Gastroesophageal sphincter (tissue), 4 donors: Measurements from ENCODE around the gene C10orf143. TPM values are rescaled to one million over a fixed set of nuclear protein-coding genes. Genes with fewer than 3 reads are reported as not detected.
"Not testable (repeated sequence)": the region's sequence is repeated elsewhere in the genome, so short reads cannot be mapped to it uniquely, and the experiment has no call there.

Experiments
- ATAC-seq: fragments of 150-250 bp; one replicate; pipeline ENCODE4 v1.9.1; 2016; ENCODE audit warnings: mild to moderate bottlenecking, moderate library complexity
- H3K27ac ChIP-seq, 4 donors: fragments of 200-600 bp; sonication (generic) in 3 of 4; 1 replicate in 3 of 4; 2 replicates in 1 of 4; pipeline ENCODE4 v1.5.1; 2016 to 2019
- H3K27me3 ChIP-seq: fragments of 200-600 bp; sonication (generic); one replicate; pipeline ENCODE4 v1.5.1; 2019
- H3K36me3 ChIP-seq, 2 donors: fragments of 200-600 bp; sonication (generic); one replicate each; pipeline ENCODE4 v1.5.1; 2019; ENCODE audit warnings: control low read depth in 1 of 2
- H3K4me1 ChIP-seq, 3 donors: fragments of 200-600 bp; sonication (generic); 1 replicate in 2 of 3; 2 replicates in 1 of 3; pipeline ENCODE4 v1.5.1; 2016 to 2019; ENCODE audit warnings: control low read depth in 2 of 3
- H3K4me3 ChIP-seq, 2 donors: fragments of 200-600 bp; sonication (generic); one replicate each; pipeline ENCODE4 v1.5.1; 2019; ENCODE audit warnings: mild to moderate bottlenecking in 1 of 2, moderate library complexity in 1 of 2
- H3K9me3 ChIP-seq, 3 donors: fragments of 200-600 bp; sonication (generic); one replicate each; pipeline ENCODE4 v1.5.1; 2017 to 2019; ENCODE audit warnings: control low read depth in 2 of 3
- CTCF ChIP-seq, 4 experiments: fragments of 200-600 bp in 2 of 4; fragments of 450-650 bp in 2 of 4; sonication (generic) in 1 of 4; IDR thresholded peaks; one replicate each; pipeline ENCODE4 v1.5.1; 2017 to 2019; ENCODE audit warnings: antibody characterized with exemption in 4 of 4, mild to moderate bottlenecking in 2 of 4, moderate library complexity in 2 of 4
- EP300 ChIP-seq: sonication (generic); formaldehyde crosslinking; IDR thresholded peaks from one replicate; pipeline ENCODE4 v1.6.1; 2017; ENCODE audit warnings: antibody characterized with exemption, mild to moderate bottlenecking
- POLR2A ChIP-seq, 2 donors: fragments of 450-650 bp; IDR thresholded peaks; one replicate each; pipeline ENCODE4 v1.6.1; 2017; ENCODE audit warnings: antibody characterized with exemption in 2 of 2, mild to moderate bottlenecking in 2 of 2, moderate library complexity in 1 of 2
- POLR2AphosphoS5 ChIP-seq: sonication (generic); formaldehyde crosslinking; IDR thresholded peaks from one replicate; pipeline ENCODE4 v1.6.1; 2017; ENCODE audit warnings: antibody characterized with exemption
- WGBS, 2 donors: methylation state at CpG; one replicate each; pipeline ENCODE4 v1.1.5; 2018; ENCODE audit warnings: low coverage in 1 of 2; 5-methylcytosine and 5-hydroxymethylcytosine counted together
- total RNA-seq, 4 donors: library from RNA; depleted of rRNA; stranded (reverse); fragments of >200 nt; gene quantifications; one replicate each; pipeline ENCODE4 v1.1.0, GENCODE V29; 2016

The C10orf143 gene
- total RNA-seq, 4 donors from 2014 or later = 1.1 to 5.4 (median 4.6) TPM

- H3K9me3 ChIP-seq = no peaks in the 10 kb centered on the region
- no peak overlapping the region for H3K4me3 ChIP-seq
- no peak for ATAC-seq
- no peaks in the 10 kb centered on the region for H3K27me3 ChIP-seq
- 96 to 100% methylated on average over 1 to 4 of the region's 24 CpGs for WGBS, 2 donors
- peaks cover 0 to 18% (median 5%) of the 10 kb centered on the region in 3 donors for H3K4me1 ChIP-seq
- peaks cover 0 to 30% of the 10 kb centered on the region in 2 donors for H3K36me3 ChIP-seq
- H3K27ac ChIP-seq = no peak overlapping the region
- TF ChIP-seq CTCF (IDR thresholded peaks at IDR 0.05) = no peak
- TF ChIP-seq EP300 = no peak
- no peak for TF ChIP-seq POLR2AphosphoS5
- TF ChIP-seq POLR2A (IDR thresholded peaks at IDR 0.05) = no peak
These were observed 4.9 kb downstream of the C10orf143 start for GRCh38 chr10:130105724-130106123.

GRCh38 chr10:130099344-130099743 is 11.3 kb downstream of the C10orf143 start:
- no peaks in the 10 kb centered on the region for H3K27me3 ChIP-seq
- no peak for TF ChIP-seq POLR2A (IDR thresholded peaks at IDR 0.05)
- no peak for TF ChIP-seq POLR2AphosphoS5
- TF ChIP-seq CTCF (IDR thresholded peaks at IDR 0.05) = no peak
- no peak for TF ChIP-seq EP300
- no peak overlapping the region for H3K27ac ChIP-seq
- H3K4me3 ChIP-seq = no peak overlapping the region
- WGBS, 2 donors = 91 to 92% methylated on average over 5 to 6 of the region's 6 CpGs
- no peaks in the 10 kb centered on the region for H3K4me1 ChIP-seq
- no peak for ATAC-seq
- H3K9me3 ChIP-seq = no peaks in the 10 kb centered on the region
- H3K36me3 ChIP-seq = peaks cover 0 to 18% of the 10 kb centered on the region in 2 donors

GRCh38 chr10:130090565-130090964 is 20.1 kb downstream of the C10orf143 start:
- H3K9me3 ChIP-seq, H3K4me3 ChIP-seq, H3K27me3 ChIP-seq, H3K27ac ChIP-seq, H3K4me1 ChIP-seq, ATAC-seq: not testable (repeated sequence)
- peaks cover 0 to 32% of the 10 kb centered on the region in 2 donors for H3K36me3 ChIP-seq
- no CpG with 5 or more reads among the region's 5 CpGs for WGBS, 2 donors

GRCh38 chr10:130080461-130080814 is 30.2 kb downstream of the C10orf143 start:
- Histone ChIP-seq H3K9me3 (peaks cover 0 to 10% (median 0%) of the 10 kb centered on the region in 3 donors), H3K27ac (no peak overlapping the region), H3K27me3 (no peaks in the 10 kb centered on the region), H3K36me3 (peaks cover 0 to 33% of the 10 kb centered on the region in 2 donors), H3K4me1 (no peaks in the 10 kb centered on the region), H3K4me3 (no peak overlapping the region)
- WGBS, 2 donors = 87% methylated on average over 2 of the region's 2 CpGs; no CpG with 5 or more reads in 1 of the 2 donors
- TF ChIP-seq EP300 (no peak), POLR2AphosphoS5 (no peak)
- no peak for ATAC-seq

- H3K27ac ChIP-seq = no peak overlapping the region
- no peaks in the 10 kb centered on the region for H3K27me3 ChIP-seq
- ATAC-seq = no peak
- H3K36me3 ChIP-seq = peaks cover 0 to 39% of the 10 kb centered on the region in 2 donors
- TF ChIP-seq POLR2AphosphoS5 = no peak
- no peak for TF ChIP-seq EP300
- TF ChIP-seq CTCF (IDR thresholded peaks at IDR 0.05) = no peak
- TF ChIP-seq POLR2A (IDR thresholded peaks at IDR 0.05) = no peak
- no peaks in the 10 kb centered on the region for H3K4me1 ChIP-seq
- no peak overlapping the region for H3K4me3 ChIP-seq
- 55 to 79% methylated on average over 4 of the region's 4 CpGs for WGBS, 2 donors
- peaks cover 0 to 10% (median 0%) of the 10 kb centered on the region in 3 donors for H3K9me3 ChIP-seq
These were observed 30.8 kb downstream of the C10orf143 start for GRCh38 chr10:130079614-130080460.

GRCh38 chr10:130078120-130078519 is 32.5 kb downstream of the C10orf143 start:
- H3K9me3 ChIP-seq = peaks cover 0 to under 1% (median 0%) of the 10 kb centered on the region in 3 donors
- no peaks in the 10 kb centered on the region for H3K4me1 ChIP-seq
- 78 to 83% methylated on average over 3 of the region's 3 CpGs for WGBS, 2 donors
- TF ChIP-seq EP300 (no peak), CTCF (IDR thresholded peaks at IDR 0.05) (no peak), POLR2A (IDR thresholded peaks at IDR 0.05) (no peak), POLR2AphosphoS5 (no peak)
- H3K27ac ChIP-seq = no peak overlapping the region
- peaks cover 0 to 56% of the 10 kb centered on the region in 2 donors for H3K36me3 ChIP-seq
- no peak overlapping the region for H3K4me3 ChIP-seq
- no peak for ATAC-seq
- H3K27me3 ChIP-seq = no peaks in the 10 kb centered on the region
